OCI-LY7 (cell line): ENCODE results near the gene ZNRF2.

Experiments
- EZH2phosphoT487 ChIP-seq: fragments of 200-600 bp; sonication (generic); IDR thresholded peaks from 2 replicates; pipeline ENCODE4 v1.6.1; 2018; ENCODE audit warnings: low read depth, borderline replicate concordance, mild to moderate bottlenecking, mixed run types, antibody characterized with exemption, low read length, moderate library complexity, mixed read lengths
- TF ChIP-seq, protein P1 (sequence below): fragments of 200-600 bp; sonication (generic); conservative IDR thresholded peaks from 2 replicates; pipeline ENCODE4 v1.5.1; 2014; ENCODE audit warnings: mild to moderate bottlenecking, antibody characterized with exemption, low read length, moderate library complexity, mixed read lengths

- TF ChIP-seq, protein P1, sequence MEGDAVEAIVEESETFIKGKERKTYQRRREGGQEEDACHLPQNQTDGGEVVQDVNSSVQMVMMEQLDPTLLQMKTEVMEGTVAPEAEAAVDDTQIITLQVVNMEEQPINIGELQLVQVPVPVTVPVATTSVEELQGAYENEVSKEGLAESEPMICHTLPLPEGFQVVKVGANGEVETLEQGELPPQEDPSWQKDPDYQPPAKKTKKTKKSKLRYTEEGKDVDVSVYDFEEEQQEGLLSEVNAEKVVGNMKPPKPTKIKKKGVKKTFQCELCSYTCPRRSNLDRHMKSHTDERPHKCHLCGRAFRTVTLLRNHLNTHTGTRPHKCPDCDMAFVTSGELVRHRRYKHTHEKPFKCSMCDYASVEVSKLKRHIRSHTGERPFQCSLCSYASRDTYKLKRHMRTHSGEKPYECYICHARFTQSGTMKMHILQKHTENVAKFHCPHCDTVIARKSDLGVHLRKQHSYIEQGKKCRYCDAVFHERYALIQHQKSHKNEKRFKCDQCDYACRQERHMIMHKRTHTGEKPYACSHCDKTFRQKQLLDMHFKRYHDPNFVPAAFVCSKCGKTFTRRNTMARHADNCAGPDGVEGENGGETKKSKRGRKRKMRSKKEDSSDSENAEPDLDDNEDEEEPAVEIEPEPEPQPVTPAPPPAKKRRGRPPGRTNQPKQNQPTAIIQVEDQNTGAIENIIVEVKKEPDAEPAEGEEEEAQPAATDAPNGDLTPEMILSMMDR = no peak
- no peak for TF ChIP-seq EZH2phosphoT487
Measured at GRCh38 chr7:30273552-30273951, 10.8 kb upstream of the ZNRF2 start.
